IMR-90 (cell line): Measurements from ENCODE around the gene DVL3. TPM values are rescaled to one million over a fixed set of nuclear protein-coding genes. Genes with fewer than 3 reads are reported as not detected.

Experiments
- ATAC-seq: fragments of 200-7000 bp; cut with Tn5 transposase; 2 replicates; pipeline ENCODE4 v1.9.1; 2020; ENCODE audit warnings: low read depth, mild to moderate bottlenecking, moderate library complexity
- BruUV-seq: library from RNA; stranded (reverse); fragments of 400-500 nt; replicated peaks from 2 replicates; lab custom pipeline; 2021; lab: Mats Ljungman, UMichigan
- CTCF ChIA-PET: fragments of 300-600 bp; formaldehyde crosslinking; extraction: SDS; loops from one replicate; lab custom pipeline; 2021; ENCODE audit warnings: antibody characterized with exemption; lab: Yijun Ruan, JAX
- POLR2A ChIA-PET: fragments of 300-600 bp; sonication (Branson Sonifier 250); formaldehyde crosslinking; loops from one replicate; lab custom pipeline; 2022; ENCODE audit warnings: antibody characterized with exemption; ENCODE audit not compliant: unreplicated experiment; lab: Charles Lee
- DNase-seq: peaks from one replicate; pipeline ENCODE4 v3.0.0; 2013
- H2AFZ ChIP-seq: replicated peaks from 2 replicates; pipeline ENCODE3; 2013; ENCODE audit warnings: low read length, mild to moderate bottlenecking; ENCODE audit not compliant: poor library complexity
- H2AK5ac ChIP-seq: 2 replicates; pipeline ENCODE4 v1.6.1; 2013; ENCODE audit warnings: low read depth, low read length, inconsistent platforms
- H2AK9ac ChIP-seq: replicated peaks from 2 replicates; pipeline ENCODE3; 2013; ENCODE audit warnings: mild to moderate bottlenecking, low read depth, low read length, moderate library complexity; ENCODE audit not compliant: poor library complexity
- H2BK120ac ChIP-seq: 2 replicates; pipeline ENCODE4 v1.6.1; 2013; ENCODE audit warnings: low read depth, low read length, inconsistent platforms
- H2BK15ac ChIP-seq: 3 replicates; pipeline ENCODE4 v1.6.1; 2013; ENCODE audit warnings: low read depth, low read length, inconsistent platforms
- H2BK20ac ChIP-seq: 2 replicates; pipeline ENCODE4 v1.6.1; 2013; ENCODE audit warnings: low read depth, mild to moderate bottlenecking, inconsistent platforms, low read length, moderate library complexity
- H2BK5ac ChIP-seq: 2 replicates; pipeline ENCODE4 v1.6.1; 2013; ENCODE audit warnings: mild to moderate bottlenecking, low read depth, low read length, inconsistent platforms; ENCODE audit not compliant: poor library complexity, severe bottlenecking
- H3K14ac ChIP-seq: replicated peaks from 2 replicates; pipeline ENCODE4 v1.6.1; 2013; ENCODE audit warnings: low read depth, low read length, inconsistent platforms
- H3K18ac ChIP-seq: 2 replicates; pipeline ENCODE4 v1.6.1; 2013; ENCODE audit warnings: low read depth, low read length, control low read depth
- H3K23ac ChIP-seq: 2 replicates; pipeline ENCODE4 v1.6.1; 2013; ENCODE audit warnings: low read depth, low read length, inconsistent platforms
- H3K27ac ChIP-seq: 2 replicates; pipeline ENCODE4 v1.5.1; 2013; ENCODE audit warnings: mild to moderate bottlenecking, control low read depth, low read length; ENCODE audit not compliant: insufficient read depth
- H3K27me3 ChIP-seq: 2 replicates; pipeline ENCODE4 v1.6.1; 2013; ENCODE audit warnings: low read length; ENCODE audit not compliant: control insufficient read depth, insufficient read depth
- H3K36me3 ChIP-seq: 2 replicates; pipeline ENCODE4 v1.6.1; 2013; ENCODE audit warnings: low read length, mixed read lengths; ENCODE audit not compliant: control insufficient read depth, insufficient read depth
- H3K4ac ChIP-seq: 2 replicates; pipeline ENCODE4 v1.6.1; 2013; ENCODE audit warnings: low read depth, low read length, inconsistent platforms
- H3K4me1 ChIP-seq: 2 replicates; pipeline ENCODE4 v1.6.1; 2013; ENCODE audit warnings: low read length, mixed read lengths; ENCODE audit not compliant: control insufficient read depth, insufficient read depth
- H3K4me2 ChIP-seq: 2 replicates; pipeline ENCODE4 v1.6.1; 2013; ENCODE audit warnings: low read depth, mild to moderate bottlenecking, control low read depth, low read length, moderate library complexity
- H3K4me3 ChIP-seq: 2 replicates; pipeline ENCODE4 v1.5.1; 2013; ENCODE audit warnings: low read depth, mild to moderate bottlenecking, control low read depth, low read length, moderate library complexity; ENCODE audit not compliant: insufficient read depth
- H3K56ac ChIP-seq: 2 replicates; pipeline ENCODE4 v1.6.1; 2013; ENCODE audit warnings: low read length, inconsistent platforms; ENCODE audit not compliant: insufficient read depth; ENCODE audit errors: extremely low read depth
- H3K79me1 ChIP-seq, 2 experiments: 2 replicates each; pipeline ENCODE4 v1.6.1; 2013; ENCODE audit warnings: low read length in 2 of 2, inconsistent platforms in 1 of 2, low read depth in 1 of 2
- H3K9ac ChIP-seq: 2 replicates; pipeline ENCODE4 v1.6.1; 2013; ENCODE audit warnings: low read depth, low read length, control low read depth
- H3K9me1 ChIP-seq: 2 replicates; pipeline ENCODE4 v1.6.1; 2013; ENCODE audit warnings: low read length, inconsistent platforms; ENCODE audit not compliant: insufficient read depth
- H3K9me3 ChIP-seq: 2 replicates; pipeline ENCODE4 v1.6.1; 2013; ENCODE audit warnings: low read length; ENCODE audit not compliant: control insufficient read depth, insufficient read depth
- H4K20me1 ChIP-seq: 2 replicates; pipeline ENCODE4 v1.6.1; 2013; ENCODE audit warnings: low read length, inconsistent platforms; ENCODE audit not compliant: insufficient read depth
- H4K5ac ChIP-seq: 2 replicates; pipeline ENCODE4 v1.6.1; 2013; ENCODE audit warnings: mild to moderate bottlenecking, low read depth, low read length, control low read depth
- H4K8ac ChIP-seq, 2 experiments: 2 replicates each; pipeline ENCODE4 v1.6.1; 2013; ENCODE audit warnings: low read depth in 2 of 2, low read length in 2 of 2, control low read depth in 1 of 2, inconsistent platforms in 1 of 2
- H4K91ac ChIP-seq: 2 replicates; pipeline ENCODE4 v1.6.1; 2013; ENCODE audit warnings: low read depth, low read length, inconsistent platforms; ENCODE audit not compliant: insufficient read depth
- BHLHE40 ChIP-seq: fragments of 150-350 bp; IDR thresholded peaks from 2 replicates; pipeline ENCODE4 v1.6.1; 2016; ENCODE audit warnings: mild to moderate bottlenecking, low read depth, low read length
- CEBPB ChIP-seq: IDR thresholded peaks from 2 replicates; pipeline ENCODE4 v1.6.1; 2012; ENCODE audit warnings: low read depth, low read length, improper control_type of control experiment
- ELK1 ChIP-seq: fragments of 150-350 bp; IDR thresholded peaks from 2 replicates; pipeline ENCODE4 v1.6.1; 2016; ENCODE audit warnings: low read depth, mild to moderate bottlenecking, low read length, moderate library complexity, borderline replicate concordance
- FOS ChIP-seq: fragments of 150-350 bp; IDR thresholded peaks from 2 replicates; pipeline ENCODE4 v1.6.1; 2016; ENCODE audit warnings: low read depth, low read length
- MAZ ChIP-seq: IDR thresholded peaks from 2 replicates; pipeline ENCODE4 v1.6.1; 2012; ENCODE audit warnings: low read depth, mild to moderate bottlenecking, low read length, improper control_type of control experiment, moderate library complexity, borderline replicate concordance
- POLR2A ChIP-seq: IDR thresholded peaks from 2 replicates; pipeline ENCODE4 v1.6.1; 2012; ENCODE audit warnings: mild to moderate bottlenecking, low read depth, low read length
- RCOR1 ChIP-seq: IDR thresholded peaks from 2 replicates; pipeline ENCODE4 v1.6.1; 2012; ENCODE audit warnings: mild to moderate bottlenecking, low read length, improper control_type of control experiment; ENCODE audit not compliant: insufficient replicate concordance
- RFX5 ChIP-seq: IDR thresholded peaks from 2 replicates; pipeline ENCODE4 v1.8.0; 2012; ENCODE audit warnings: low read depth, mild to moderate bottlenecking, low read length, moderate library complexity
- SMC3 ChIP-seq: fragments of 150-350 bp; IDR thresholded peaks from 2 replicates; pipeline ENCODE4 v1.6.1; 2016; ENCODE audit warnings: low read depth, mild to moderate bottlenecking, antibody characterized with exemption, low read length, moderate library complexity
- WGBS, 2 experiments: methylation state at CpG; one replicate each; pipeline versions ENCODE4 v1.1.5 to v1.1.7; 2013; ENCODE audit warnings: missing lambda C conversion rate in 2 of 2; ENCODE audit not compliant: insufficient read length in 1 of 2; ENCODE audit errors: extremely low coverage in 2 of 2; 5-methylcytosine and 5-hydroxymethylcytosine counted together
- dilution Hi-C: fragments of 300-500 bp; cut with HindIII; formaldehyde crosslinking; loops from one replicate; pipeline ENCODE4 v1.14.3; 2018; ENCODE audit warnings: low sequenced_read_pairs; ENCODE audit not compliant: unreplicated experiment
- in situ Hi-C: fragments of 300-500 bp; cut with MboI; formaldehyde crosslinking; loops from 3 replicates; pipeline ENCODE4 v1.14.3; 2019; ENCODE audit warnings: low sequenced_read_pairs, inconsistent platforms, mixed read lengths
- intact Hi-C: fragments of 100-400 bp; cut with micrococcal nuclease; formaldehyde crosslinking; loops from 2 replicates; pipeline ENCODE4 v1.10.0; 2022
- polyA plus RNA-seq, 3 experiments: library from polyadenylated mRNA; depleted of rRNA; stranded (reverse); fragments of >200 nt; gene quantifications; 2 replicates each; pipeline ENCODE4 v1.2.3, GENCODE V29; 2012; ENCODE audit warnings: low replicate concordance in 1 of 3
- total RNA-seq: library from RNA; depleted of rRNA; stranded (reverse); fragments of >200 nt; gene quantifications from 2 replicates; pipeline ENCODE4 v1.2.3, GENCODE V29; 2012
- TF ChIP-seq, protein P1 (sequence below): fragments of 150-350 bp; IDR thresholded peaks from 2 replicates; pipeline ENCODE4 v1.6.1; 2017; ENCODE audit warnings: mild to moderate bottlenecking, antibody characterized with exemption, low read length, low read depth

The DVL3 gene
- total and polyA plus RNA-seq, 2 of the 4 experiments (the other 2 are of a cell fraction): 23.3 to 40.4 TPM

- Histone ChIP-seq H2BK120ac (no peak overlapping the region), H3K36me3 (peaks cover 23% of the 10 kb centered on the region), H3K9me1 (no peaks in the 10 kb centered on the region; the same call in 1 of the 2 replicates), H4K5ac (no peak overlapping the region), H4K8ac (no peak overlapping the region), H2AK9ac (no peak overlapping the region), H3K4me3 (no peak overlapping the region), H4K91ac (no peak overlapping the region), H3K56ac (no peak overlapping the region), H3K9ac (no peak overlapping the region), H3K27me3 (no peaks in the 10 kb centered on the region), H2BK20ac (no peak overlapping the region), H3K79me1 (peaks cover 0 to 7% of the 10 kb centered on the region in 2 experiments; a peak in 3 of 4 replicates), H2AK5ac (no peak overlapping the region), H3K4me2 (no peak overlapping the region), H3K4me1 (0 out of 2 replicates have a peak, but pooled peaks cover 2% of the 10 kb centered on the region), H2BK5ac (no peak overlapping the region), H3K18ac (no peak overlapping the region), H3K27ac (no peak overlapping the region), H4K20me1 (peaks cover 11% of the 10 kb centered on the region), H3K14ac (no peak overlapping the region), H2AFZ (no peak overlapping the region), H2BK15ac (no peak overlapping the region), H3K23ac (no peak overlapping the region), H3K9me3 (no peaks in the 10 kb centered on the region), H3K4ac (no peak overlapping the region)
- in situ Hi-C loops (no loop called here), intact Hi-C loops (loop anchor here (5.0 kb wide), 1 partner anchor 104 kb away; no protein-coding TSS in a partner anchor), dilution Hi-C loops (no loop called here)
- no TSS peak for BruUV-seq
- ChIA-PET CTCF (no interaction called here), POLR2A (no interaction called here)
- ATAC-seq (no peak), DNase-seq (no peak)
- WGBS, 2 experiments: no CpG with 5 or more reads among the region's 3 CpGs
- TF ChIP-seq POLR2A: no peak
- TF ChIP-seq, protein P1, sequence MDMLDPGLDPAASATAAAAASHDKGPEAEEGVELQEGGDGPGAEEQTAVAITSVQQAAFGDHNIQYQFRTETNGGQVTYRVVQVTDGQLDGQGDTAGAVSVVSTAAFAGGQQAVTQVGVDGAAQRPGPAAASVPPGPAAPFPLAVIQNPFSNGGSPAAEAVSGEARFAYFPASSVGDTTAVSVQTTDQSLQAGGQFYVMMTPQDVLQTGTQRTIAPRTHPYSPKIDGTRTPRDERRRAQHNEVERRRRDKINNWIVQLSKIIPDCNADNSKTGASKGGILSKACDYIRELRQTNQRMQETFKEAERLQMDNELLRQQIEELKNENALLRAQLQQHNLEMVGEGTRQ: no peak
- no peak for TF ChIP-seq MAZ
- TF ChIP-seq FOS: no peak
- TF ChIP-seq SMC3: no peak
- no peak for TF ChIP-seq BHLHE40
- no peak for TF ChIP-seq ELK1
- TF ChIP-seq RFX5: no peak
- no peak for TF ChIP-seq CEBPB
- TF ChIP-seq RCOR1: no peak
Observed at GRCh38 chr3:184148076-184148475, 7.1 kb upstream of the DVL3 start.
